Brain microvascular endothelial cell (primary cell): ENCODE measurements around the gene TBL1X.

ENCODE experiments used
- DNase-seq: peaks from one replicate; pipeline ENCODE4 v3.0.0-alpha.2; 2020
- H3K27ac ChIP-seq: fragments of 250-450 bp; sonication (Bioruptor Pico); 2 replicates; pipeline ENCODE4 v1.5.1; 2020; ENCODE audit warnings: mild to moderate bottlenecking, moderate library complexity
- H3K27me3 ChIP-seq: fragments of 250-450 bp; sonication (Bioruptor Pico); replicated peaks from 2 replicates; pipeline ENCODE4 v1.5.1; 2020; ENCODE audit warnings: mild to moderate bottlenecking
- H3K36me3 ChIP-seq: fragments of 250-450 bp; sonication (Bioruptor Pico); replicated peaks from 2 replicates; pipeline ENCODE4 v1.5.1; 2020; ENCODE audit warnings: mild to moderate bottlenecking
- H3K4me3 ChIP-seq: 2 replicates; pipeline ENCODE4 v1.5.1; 2011; ENCODE audit warnings: low read depth, mild to moderate bottlenecking, control low read depth, low read length, moderate library complexity
- CTCF ChIP-seq: IDR thresholded peaks from 2 replicates; pipeline ENCODE4 v1.5.1; 2011; ENCODE audit warnings: low read depth, mild to moderate bottlenecking, moderate library complexity, low read length, control low read depth, inconsistent platforms; ENCODE audit errors: missing control alignments
- in situ Hi-C: cut with HindIII; loops from 2 replicates; pipeline ENCODE4 v1.10.0; 2017; ENCODE audit warnings: low sequenced_read_pairs, low pct_ligation_motif_present

The TBL1X gene

DNA sequence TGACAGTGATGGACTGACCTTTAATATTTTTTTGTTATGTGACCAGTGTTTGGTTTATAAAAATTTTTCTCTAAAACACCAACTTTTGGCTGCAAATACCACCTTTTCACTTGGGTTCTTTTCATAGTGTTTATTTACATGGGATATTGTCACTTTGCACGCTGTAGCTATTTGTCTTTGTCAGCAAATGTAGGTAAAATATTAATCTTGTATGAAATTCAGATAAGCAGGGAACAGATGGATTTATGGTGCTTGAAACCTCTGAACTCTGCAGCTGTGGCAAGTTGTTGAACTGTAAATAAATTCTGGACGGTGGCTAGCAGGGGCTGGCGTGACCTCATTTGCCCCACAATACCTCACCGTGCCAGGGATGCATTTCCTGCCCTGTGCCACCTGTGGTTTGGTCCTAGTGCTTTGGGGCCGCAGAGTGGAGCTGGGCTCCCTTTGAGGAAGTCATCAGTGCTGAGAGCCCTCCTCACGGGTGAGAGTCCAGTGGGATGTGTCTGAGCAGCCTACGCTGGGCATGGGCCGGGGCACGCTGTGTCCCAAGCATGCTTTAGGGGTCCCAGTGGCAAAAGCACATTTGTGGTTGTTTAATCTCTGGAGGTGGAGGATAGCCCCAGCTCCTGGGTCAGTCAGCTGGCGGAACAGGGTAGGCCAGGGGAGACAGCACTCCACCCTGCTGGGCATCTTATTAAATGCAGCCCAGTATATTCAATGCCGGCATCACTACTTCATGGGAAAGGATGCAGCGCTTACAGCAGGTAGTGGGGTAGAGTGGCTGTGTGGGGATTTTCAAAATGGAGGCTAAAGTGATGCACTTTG lies 108.6 kb downstream of the TBL1X start:
- Histone ChIP-seq H3K4me3 (no peak overlapping the region), H3K27me3 (no peaks in the 10 kb centered on the region), H3K36me3 (no peaks in the 10 kb centered on the region), H3K27ac (no peak overlapping the region)
- in situ Hi-C loops, result no loop called here
- DNase-seq, result no peak
- TF ChIP-seq CTCF, result no peak

DNA sequence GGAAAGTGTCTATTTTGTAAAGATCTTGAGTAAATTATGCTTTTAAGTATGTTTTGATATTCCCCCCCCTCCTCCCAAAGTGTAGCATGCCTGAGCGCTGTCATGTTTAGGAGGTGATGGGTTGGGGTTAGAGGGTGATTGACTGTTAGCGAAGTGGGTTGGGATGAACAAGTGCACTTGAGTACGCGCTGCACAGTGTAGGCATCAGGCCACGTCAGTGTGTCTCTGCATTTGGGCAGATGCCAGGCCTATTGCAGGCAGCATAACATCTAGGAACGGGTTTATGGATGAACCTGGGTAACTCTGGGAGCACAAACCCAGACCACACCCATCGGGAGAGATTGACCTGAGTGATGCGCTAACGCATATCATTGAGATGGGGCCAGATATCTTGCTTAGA lies 111.2 kb downstream of the TBL1X start:
- in situ Hi-C loops, result no loop called here
- H3K4me3 ChIP-seq, result no peak overlapping the region
- no peaks in the 10 kb centered on the region for H3K36me3 ChIP-seq
- no peaks in the 10 kb centered on the region for H3K27me3 ChIP-seq
- DNase-seq, result no peak
- no peak for TF ChIP-seq CTCF
- no peak overlapping the region for H3K27ac ChIP-seq

DNA sequence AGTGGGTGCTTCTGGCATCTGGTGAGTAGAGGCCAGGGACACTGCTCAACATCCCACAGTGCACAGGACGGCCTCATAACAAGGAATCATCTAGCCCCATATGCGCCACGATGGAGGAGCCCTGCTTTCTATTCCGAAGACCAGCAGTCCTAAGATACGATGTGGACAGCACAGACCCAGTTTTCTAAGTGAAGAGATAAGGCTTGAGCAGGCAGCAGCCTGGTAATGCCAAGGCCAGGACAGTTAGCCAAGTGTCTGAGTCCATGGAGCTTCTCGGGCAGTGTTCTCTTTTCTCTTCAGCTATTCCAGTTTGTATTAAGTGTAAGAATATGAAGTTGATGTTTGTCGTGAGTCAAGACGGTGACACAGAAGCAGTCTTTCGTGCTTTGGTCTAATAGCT lies 112.7 kb downstream of the TBL1X start:
- Histone ChIP-seq H3K27ac (no peak overlapping the region), H3K4me3 (no peak overlapping the region), H3K27me3 (no peaks in the 10 kb centered on the region), H3K36me3 (no peaks in the 10 kb centered on the region)
- in situ Hi-C loops, result no loop called here
- DNase-seq, result no peak
- TF ChIP-seq CTCF, result no peak

DNA sequence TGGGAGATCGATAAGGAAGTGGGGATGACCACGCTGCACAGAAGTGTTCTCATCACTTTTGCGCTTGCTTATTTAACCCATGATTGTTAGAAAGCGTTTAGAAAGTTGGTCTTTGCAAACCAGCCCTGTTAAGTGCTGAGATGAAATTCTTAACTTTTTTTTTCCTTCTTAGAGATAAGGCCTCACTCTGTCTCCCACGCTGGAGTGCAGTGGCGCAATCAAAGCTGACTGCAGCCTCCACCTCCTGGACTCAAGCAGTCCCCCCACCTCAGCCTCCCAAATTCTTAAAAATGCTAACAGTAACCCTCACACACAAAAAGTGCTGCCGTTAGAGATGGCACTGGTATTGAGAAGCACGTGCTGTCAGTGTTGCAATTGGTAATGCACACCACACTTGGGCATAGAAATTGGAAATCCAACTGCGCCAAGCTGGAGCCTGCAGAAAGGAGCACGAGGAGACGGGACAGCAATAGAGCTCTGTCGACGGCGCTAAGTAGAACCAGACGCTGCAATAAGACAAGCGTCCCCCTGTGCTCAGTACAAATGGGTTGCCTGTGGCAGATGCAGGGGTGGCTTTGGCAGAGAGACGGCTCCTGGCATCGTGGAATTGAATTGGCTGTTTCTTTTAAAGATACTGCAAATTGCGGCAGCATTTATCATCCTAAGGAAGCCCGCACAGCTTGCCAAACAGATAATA lies 113.4 kb downstream of the TBL1X start:
- H3K27ac ChIP-seq, result no peak overlapping the region
- no peak for TF ChIP-seq CTCF
- no peaks in the 10 kb centered on the region for H3K36me3 ChIP-seq
- in situ Hi-C loops, result no loop called here
- no peaks in the 10 kb centered on the region for H3K27me3 ChIP-seq
- no peak overlapping the region for H3K4me3 ChIP-seq
- no peak for DNase-seq

DNA sequence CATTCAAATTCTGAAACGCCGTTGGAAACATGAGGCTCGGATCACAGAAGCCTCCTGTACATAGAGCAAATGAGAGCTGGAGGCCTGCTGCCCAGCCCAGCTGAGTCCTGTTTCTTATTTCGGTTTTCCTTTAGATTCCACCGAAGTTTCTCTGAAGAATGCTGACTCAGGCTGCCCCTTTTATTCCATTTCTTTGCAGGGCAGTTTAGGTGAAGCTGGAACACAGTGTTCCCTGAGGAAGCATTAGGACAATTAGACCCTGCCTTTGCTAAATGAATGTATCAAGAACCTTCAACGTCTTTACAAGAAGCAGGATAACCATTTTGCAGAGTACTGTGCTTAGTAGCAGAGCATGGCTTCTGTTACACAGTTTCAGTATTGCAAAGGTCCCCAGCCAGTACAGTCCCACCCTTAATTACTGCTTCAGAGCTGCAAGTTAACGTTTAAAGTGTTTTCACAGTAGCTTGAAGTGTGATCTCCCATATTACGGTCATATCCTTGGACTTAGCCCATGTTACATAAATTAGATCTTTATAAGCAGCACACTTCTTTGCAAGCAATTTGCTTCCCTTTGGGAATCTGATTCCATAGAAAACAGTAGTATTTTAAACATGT lies 117.0 kb downstream of the TBL1X start:
- H3K4me3 ChIP-seq, result no peak overlapping the region
- in situ Hi-C loops, result no loop called here
- no peak overlapping the region for H3K27ac ChIP-seq
- DNase-seq, result no peak
- no peak for TF ChIP-seq CTCF
- H3K27me3 ChIP-seq, result no peaks in the 10 kb centered on the region
- H3K36me3 ChIP-seq, result no peaks in the 10 kb centered on the region
